HCT116 (cell line): ENCODE measurements around the gene MDFI. TPM values are rescaled to one million over a fixed set of nuclear protein-coding genes. Genes with fewer than 3 reads are reported as not detected.

Experiments used
- ATAC-seq: fragments of 200-7000 bp; cut with Tn5 transposase; 2 replicates; pipeline ENCODE4 v1.9.1; 2020; ENCODE audit warnings: mild to moderate bottlenecking, moderate library complexity
- BruUV-seq: library from RNA; stranded (reverse); fragments of 400-500 nt; replicated peaks from 2 replicates; lab custom pipeline; 2021; lab: Mats Ljungman, UMichigan
- CTCF ChIA-PET: fragments of 300-600 bp; sonication (Branson Sonifier 250); formaldehyde crosslinking; loops from one replicate; lab custom pipeline; 2021; ENCODE audit warnings: antibody characterized with exemption; lab: Charles Lee
- POLR2A ChIA-PET: fragments of 300-600, 350-600 bp; sonication (Branson Sonifier 250); formaldehyde crosslinking; loops from one replicate; lab custom pipeline; 2021; ENCODE audit warnings: antibody characterized with exemption; lab: Charles Lee
- RAD21 ChIA-PET, 2 experiments: fragments of 300-600 bp; sonication (Branson Sonifier 250); formaldehyde crosslinking; loops; one replicate each; lab custom pipeline; 2023; ENCODE audit warnings: low total read pairs in 2 of 2; ENCODE audit not compliant: uncharacterized antibody in 2 of 2, unreplicated experiment in 2 of 2, low non-redundant PET in 1 of 2; lab: Charles Lee
- DNase-seq: peaks from one replicate; pipeline ENCODE4 v3.0.0-alpha.2; 2010; ENCODE audit warnings: low read depth, low spot score
- H2AFZ ChIP-seq: fragments of 200-600 bp; shearing (Covaris generic), sonication (generic); 2 replicates; pipeline ENCODE4 v1.6.1; 2017; ENCODE audit warnings: low read depth, mixed run types, mixed read lengths, antibody characterized with exemption, low read length; ENCODE audit not compliant: poor library complexity, severe bottlenecking
- H3K27ac ChIP-seq: 2 replicates; pipeline ENCODE4 v1.5.1; 2012; ENCODE audit warnings: low read depth, low read length
- H3K27me3 ChIP-seq: fragments of 200-600 bp; sonication (generic); 2 replicates; pipeline ENCODE4 v1.6.1; 2016; ENCODE audit warnings: mixed run types, low read length, mixed read lengths; ENCODE audit not compliant: insufficient read depth
- H3K36me3 ChIP-seq, 2 experiments: fragments of 200-500 bp in 1 of 2; fragments of 200-600 bp in 1 of 2; sonication (Bioruptor generic) in 1 of 2; sonication (generic) in 1 of 2; 2 replicates each; pipeline versions ENCODE4 v1.5.1 to v1.6.1; 2014 to 2016; ENCODE audit warnings: low read length in 2 of 2, inconsistent platforms in 1 of 2, mixed read lengths in 1 of 2, mixed run types in 1 of 2; ENCODE audit not compliant: insufficient read depth in 2 of 2, control insufficient read depth in 1 of 2
- H3K4me1 ChIP-seq, 2 experiments: fragments of 200-600 bp in 1 of 2; sonication (generic) in 1 of 2; 2 replicates each; pipeline versions ENCODE4 v1.5.1 to v1.6.1; 2012 to 2017; ENCODE audit warnings: low read length in 2 of 2, inconsistent platforms in 1 of 2, mild to moderate bottlenecking in 1 of 2, mixed read lengths in 1 of 2, mixed run types in 1 of 2, moderate library complexity in 1 of 2; ENCODE audit not compliant: insufficient read depth in 2 of 2, control insufficient read depth in 1 of 2
- H3K4me2 ChIP-seq: fragments of 200-600 bp; sonication (generic); 2 replicates; pipeline ENCODE4 v1.6.1; 2017; ENCODE audit warnings: mixed run types, low read length, mixed read lengths
- H3K4me3 ChIP-seq, 2 experiments: fragments of 200-600 bp in 1 of 2; sonication (generic) in 1 of 2; replicated peaks in 1 of 2; 2 replicates each; pipeline ENCODE4 v1.5.1; 2011 to 2016; ENCODE audit warnings: low read length in 2 of 2, control low read depth in 1 of 2, low read depth in 1 of 2, mild to moderate bottlenecking in 1 of 2, mixed read lengths in 1 of 2, mixed run types in 1 of 2
- H3K79me2 ChIP-seq: fragments of 200-600 bp; sonication (generic); 2 replicates; pipeline ENCODE4 v1.6.1; 2017; ENCODE audit warnings: mild to moderate bottlenecking, mixed run types, low read length, moderate library complexity, mixed read lengths; ENCODE audit not compliant: insufficient read depth
- H3K9ac ChIP-seq: fragments of 200-600 bp; sonication (generic); 2 replicates; pipeline ENCODE4 v1.6.1; 2016; ENCODE audit warnings: low read length, mixed read lengths
- H3K9me2 ChIP-seq: fragments of 200-600 bp; sonication (generic), shearing (Covaris generic); 2 replicates; pipeline ENCODE4 v1.6.1; 2017; ENCODE audit warnings: mixed run types, mild to moderate bottlenecking, moderate library complexity; ENCODE audit not compliant: insufficient read depth
- H3K9me3 ChIP-seq, 2 experiments: fragments of 200-500 bp in 1 of 2; fragments of 200-600 bp in 1 of 2; sonication (Bioruptor generic) in 1 of 2; sonication (generic) in 1 of 2; 2 replicates each; pipeline ENCODE4 v1.6.1; 2014 to 2017; ENCODE audit warnings: low read length in 2 of 2, mixed read lengths in 2 of 2, inconsistent platforms in 1 of 2, low read depth in 1 of 2, mild to moderate bottlenecking in 1 of 2, mixed run types in 1 of 2, moderate library complexity in 1 of 2; ENCODE audit not compliant: control insufficient read depth in 1 of 2, insufficient read depth in 1 of 2
- H4K20me1 ChIP-seq: fragments of 200-600 bp; sonication (generic), shearing (Covaris generic); 2 replicates; pipeline ENCODE4 v1.6.1; 2017; ENCODE audit warnings: mixed run types, mild to moderate bottlenecking, moderate library complexity; ENCODE audit not compliant: insufficient read depth
- CTCF ChIP-seq, 3 experiments: fragments of 200-600 bp in 1 of 3; sonication (generic) in 1 of 3; IDR thresholded peaks in 2 of 3; conservative IDR thresholded peaks in 1 of 3; 2 replicates each; pipeline ENCODE4 v1.5.1; 2012 to 2017; ENCODE audit warnings: low read depth in 2 of 3, low read length in 2 of 3, antibody characterized with exemption in 1 of 3, borderline replicate concordance in 1 of 3, control low read depth in 1 of 3, mild to moderate bottlenecking in 1 of 3, mixed read lengths in 1 of 3, mixed run types in 1 of 3, moderate library complexity in 1 of 3; ENCODE audit not compliant: insufficient read depth in 1 of 3
- EZH2 ChIP-seq: fragments of 200-600 bp; sonication (generic); IDR thresholded peaks from 2 replicates; pipeline ENCODE4 v1.6.1; 2017; ENCODE audit warnings: antibody characterized with exemption, mixed run types
- JUND ChIP-seq: IDR thresholded peaks from 2 replicates; pipeline ENCODE4 v1.6.1; 2012
- RAD21 ChIP-seq: IDR thresholded peaks from 2 replicates; pipeline ENCODE4 v1.6.1; 2012; ENCODE audit warnings: low read depth, mild to moderate bottlenecking
- SIN3A ChIP-seq: IDR thresholded peaks from 2 replicates; pipeline ENCODE4 v1.6.1; 2012; ENCODE audit warnings: low read depth
- TCF7L2 ChIP-seq: IDR thresholded peaks from 2 replicates; pipeline ENCODE4 v1.7.0; 2011; ENCODE audit warnings: borderline replicate concordance, inconsistent platforms; ENCODE audit not compliant: insufficient read depth, insufficient read length; ENCODE audit errors: extremely low read depth
- ZFX ChIP-seq: fragments of 450-650 bp; IDR thresholded peaks from 2 replicates; pipeline ENCODE4 v1.6.1; 2017
- intact Hi-C: fragments of 100-400 bp; cut with micrococcal nuclease; formaldehyde crosslinking; loops from 2 replicates; pipeline ENCODE4 v1.10.0; 2022
- total RNA-seq: library from RNA; stranded (reverse); gene quantifications from one replicate; pipeline ENCODE4 v1.2.1, GENCODE V29; 2021; ENCODE audit not compliant: unreplicated experiment

Gene MDFI
- total RNA-seq, 1 experiment from 2014 or later, result 35.5 TPM

DNA sequence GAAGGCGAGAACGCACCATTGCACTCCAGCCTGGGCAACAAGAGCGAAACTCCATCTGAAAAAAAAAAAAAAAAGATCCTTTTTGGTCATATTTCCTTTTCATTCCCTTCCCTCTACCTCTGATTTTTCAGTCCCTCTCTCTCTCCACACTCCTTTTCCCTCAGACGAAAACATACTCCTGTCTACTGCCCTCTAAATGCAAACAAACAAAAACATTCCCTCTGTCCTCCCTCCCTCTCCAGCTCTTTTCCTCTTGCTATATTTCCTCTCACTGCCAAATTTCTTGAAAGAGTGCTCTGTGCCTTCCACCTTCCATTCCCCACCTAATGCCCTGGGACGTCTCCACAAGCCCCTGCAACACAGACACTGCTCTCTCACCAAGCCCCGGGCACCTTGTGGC lies 14.9 kb upstream of the MDFI start:
- ChIA-PET RAD21 (no interaction called here), POLR2A (no interaction called here), CTCF (no interaction called here)
- Histone ChIP-seq H3K27me3 (no peaks in the 10 kb centered on the region), H3K4me2 (no peak overlapping the region), H3K9ac (no peak overlapping the region), H3K79me2 (no peaks in the 10 kb centered on the region), H3K9me2 (no peaks in the 10 kb centered on the region), H3K27ac (no peak overlapping the region), H3K4me1 (peaks cover 0 to 7% of the 10 kb centered on the region in 2 experiments; a peak in 2 of 4 replicates), H4K20me1 (no peaks in the 10 kb centered on the region), H3K9me3 (0 out of 4 replicates have a peak, but pooled peaks cover 0 to 4% of the 10 kb centered on the region in 2 experiments), H3K4me3 (no peak overlapping the region), H2AFZ (no peak overlapping the region), H3K36me3 (no peaks in the 10 kb centered on the region)
- no peak for DNase-seq
- intact Hi-C loops, result no loop called here
- BruUV-seq, result no TSS peak
- no peak for TF ChIP-seq SIN3A
- TF ChIP-seq RAD21, result no peak
- TF ChIP-seq EZH2, result no peak
- no peak for TF ChIP-seq JUND
- TF ChIP-seq ZFX, result no peak
- no peak for TF ChIP-seq CTCF (IDR thresholded peaks at IDR 0.05 in 2 of 3, conservative IDR thresholded peaks at IDR 0.05 in 1 of 3; ENCODE audit: borderline replicate concordance in 1 of 3, insufficient read depth in 1 of 3, low read depth in 2 of 3, low read length in 2 of 3)
- no peak for TF ChIP-seq TCF7L2
- no peak for ATAC-seq
